Small intestine (tissue), 7 donors: ENCODE measurements around the gene EMSY. TPM values are rescaled to one million over a fixed set of nuclear protein-coding genes. Genes with fewer than 3 reads are reported as not detected.
"Not testable (repeated sequence)": the region's sequence is repeated elsewhere in the genome, so short reads cannot be mapped to it uniquely, and the experiment has no call there.

Source experiments
- DNase-seq, 2 donors: peaks; one replicate each; pipeline versions ENCODE4 v3.0.0 to v3.0.0-alpha.2; 2013
- FAIRE-seq: peaks from 2 replicates; lab custom pipeline; 2012; peaks lifted over from hg19 to GRCh38; lab: Jason Lieb, UNC
- H3K27ac ChIP-seq, 3 donors: one replicate each; pipeline ENCODE4 v1.5.1; 2013; ENCODE audit warnings: low read length in 2 of 3, mild to moderate bottlenecking in 2 of 3, control low read depth in 1 of 3, inconsistent platforms in 1 of 3, low read depth in 1 of 3, moderate library complexity in 1 of 3
- H3K27me3 ChIP-seq, 3 donors: one replicate each; pipeline ENCODE4 v1.6.1; 2013; ENCODE audit warnings: low read length in 3 of 3, inconsistent platforms in 1 of 3; ENCODE audit not compliant: control insufficient read depth in 3 of 3, insufficient read depth in 3 of 3
- H3K36me3 ChIP-seq, 3 donors: one replicate each; pipeline ENCODE4 v1.6.1; 2013; ENCODE audit warnings: low read length in 3 of 3, inconsistent platforms in 1 of 3, low read depth in 1 of 3, mild to moderate bottlenecking in 1 of 3, moderate library complexity in 1 of 3; ENCODE audit not compliant: control insufficient read depth in 3 of 3, insufficient read depth in 2 of 3
- H3K4me1 ChIP-seq, 3 donors: one replicate each; pipeline ENCODE4 v1.6.1; 2013; ENCODE audit warnings: low read length in 2 of 3, inconsistent platforms in 1 of 3, low read depth in 1 of 3, mild to moderate bottlenecking in 1 of 3, moderate library complexity in 1 of 3; ENCODE audit not compliant: control insufficient read depth in 3 of 3, insufficient read depth in 2 of 3
- H3K4me3 ChIP-seq, 3 donors: one replicate each; pipeline ENCODE4 v1.5.1; 2013; ENCODE audit warnings: low read length in 3 of 3, control low read depth in 1 of 3, inconsistent platforms in 1 of 3, low read depth in 1 of 3, mild to moderate bottlenecking in 1 of 3, moderate library complexity in 1 of 3
- H3K9me3 ChIP-seq, 2 donors: one replicate each; pipeline ENCODE4 v1.6.1; 2013; ENCODE audit warnings: low read depth in 1 of 2, low read length in 1 of 2; ENCODE audit not compliant: control insufficient read depth in 2 of 2, insufficient read depth in 1 of 2
- WGBS, 3 donors: extraction: QIAGEN DNeasy Blood & Tissue Kit; methylation state at CpG; one replicate each; pipeline ENCODE4 v1.1.7; 2013; 5-methylcytosine and 5-hydroxymethylcytosine counted together
- polyA plus RNA-seq, 4 donors: library from polyadenylated mRNA; stranded (reverse) in 3 of 4; unstranded in 1 of 4; fragments of 200-250 nt in 3 of 4; fragments of 120-200 nt in 1 of 4; gene quantifications; one replicate each; pipeline versions ENCODE4 v1.2.1 to v1.2.3, GENCODE V29; 2013
- donor health status: healthy with polysubstance abuse.
- donor health status: control.
- donor health status: control.
- donor health status: Bipolar disorder and iron deficiency.
- donor health status: healthy.

Gene EMSY
- polyA plus RNA-seq, 4 donors = 3.8 to 16.4 (median 6.1) TPM

DNA sequence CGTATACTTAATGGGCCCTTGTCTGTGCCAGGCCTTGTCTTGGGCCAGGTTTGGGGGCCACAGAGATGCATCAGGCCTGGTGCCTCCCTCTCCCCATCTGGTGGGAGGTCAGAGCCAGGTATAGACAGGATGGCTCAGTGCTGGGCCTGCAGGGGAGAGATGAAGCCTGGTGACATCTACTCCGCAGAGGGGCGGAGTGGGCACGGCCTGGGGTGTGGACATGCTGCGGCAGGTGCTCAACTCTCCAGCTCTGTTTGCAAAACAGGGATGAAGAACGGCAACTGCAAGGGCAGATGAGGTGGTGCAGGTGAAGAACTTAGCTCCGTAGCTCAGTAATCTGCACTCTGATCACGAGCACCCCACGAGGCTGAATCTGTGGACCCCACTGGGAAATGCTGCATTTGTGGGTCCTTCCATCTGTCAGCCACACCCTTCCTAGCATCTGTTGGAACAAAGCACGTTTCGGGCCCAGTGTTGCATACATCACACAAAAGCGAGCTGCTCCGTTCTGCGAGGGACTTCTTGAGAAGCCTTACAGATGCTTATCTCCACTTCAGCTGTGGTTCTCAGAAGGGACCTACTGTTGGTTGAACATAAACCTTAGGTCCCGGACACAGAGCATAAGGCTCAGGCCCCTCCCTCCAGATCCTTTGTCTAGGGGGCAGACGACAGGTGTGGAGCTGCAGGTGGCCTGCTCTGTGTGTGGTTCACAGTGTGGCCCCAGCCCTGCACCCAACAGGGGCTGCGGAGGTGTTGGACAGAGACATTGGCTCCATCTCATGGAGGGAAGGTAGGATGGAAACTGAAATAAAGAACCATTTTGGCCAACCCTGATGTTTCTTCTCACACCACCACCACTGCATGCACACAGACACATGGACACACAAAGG, 147.5 kb downstream of the EMSY start:
- FAIRE-seq (no peak), DNase-seq (no peak)
- Histone ChIP-seq H3K27me3 (no peaks in the 10 kb centered on the region), H3K4me1 (peaks cover 0 to 4% (median 0%) of the 10 kb centered on the region in 3 donors), H3K9me3 (no peaks in the 10 kb centered on the region), H3K27ac (peak overlapping the region in 1 of 3 donors; percentile 14), H3K4me3 (no peak overlapping the region), H3K36me3 (no peaks in the 10 kb centered on the region)
- WGBS, 3 donors = 29 to 74% (median 50%) methylated on average over 17 of the region's 17 CpGs

GRCh38 chr11:76592961-76593360, 148.1 kb downstream of the EMSY start:
- Histone ChIP-seq H3K4me3 (no peak overlapping the region), H3K9me3 (no peaks in the 10 kb centered on the region), H3K36me3 (no peaks in the 10 kb centered on the region), H3K27me3 (no peaks in the 10 kb centered on the region), H3K4me1 (peaks cover 0 to 4% (median 0%) of the 10 kb centered on the region in 3 donors), H3K27ac (no peak overlapping the region)
- FAIRE-seq (no peak), DNase-seq (peak in 1 of 2 donors; percentile 47)
- WGBS, 3 donors = 19 to 66% (median 46%) methylated on average over 3 of the region's 3 CpGs

DNA sequence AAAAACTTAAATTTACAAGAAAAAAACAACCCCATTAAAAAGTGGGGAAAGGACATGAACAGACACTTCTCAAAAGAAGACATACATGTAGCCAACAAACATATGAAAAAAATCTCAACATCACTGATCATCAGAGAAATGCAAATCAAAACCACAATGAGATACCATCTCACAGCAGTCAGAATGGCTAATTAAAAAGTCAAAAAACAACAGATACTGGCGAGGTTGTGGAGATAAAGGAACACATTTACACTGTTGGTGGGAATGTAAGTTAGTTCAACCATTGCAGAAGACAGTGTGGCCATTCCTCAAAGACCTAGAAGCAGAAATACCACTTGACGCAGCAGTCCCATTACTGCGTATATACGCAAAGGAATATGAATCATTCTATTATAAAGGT, 150.3 kb downstream of the EMSY start:
- H3K9me3 ChIP-seq, DNase-seq, H3K27ac ChIP-seq, FAIRE-seq, H3K36me3 ChIP-seq, H3K4me1 ChIP-seq, H3K4me3 ChIP-seq, H3K27me3 ChIP-seq: not testable (repeated sequence)
- 81 to 88% (median 83%) methylated on average over 4 of the region's 4 CpGs for WGBS, 3 donors

GRCh38 chr11:76596652-76597051, 151.8 kb downstream of the EMSY start:
- no peak for DNase-seq
- no peak overlapping the region for H3K4me3 ChIP-seq
- H3K27ac ChIP-seq = no peak overlapping the region
- no peak for FAIRE-seq
- no peaks in the 10 kb centered on the region for H3K27me3 ChIP-seq
- H3K4me1 ChIP-seq = peaks cover 0 to 7% (median 0%) of the 10 kb centered on the region in 3 donors
- H3K36me3 ChIP-seq = no peaks in the 10 kb centered on the region
- no peaks in the 10 kb centered on the region for H3K9me3 ChIP-seq
- 82 to 88% (median 83%) methylated on average over 11 of the region's 11 CpGs for WGBS, 3 donors

DNA sequence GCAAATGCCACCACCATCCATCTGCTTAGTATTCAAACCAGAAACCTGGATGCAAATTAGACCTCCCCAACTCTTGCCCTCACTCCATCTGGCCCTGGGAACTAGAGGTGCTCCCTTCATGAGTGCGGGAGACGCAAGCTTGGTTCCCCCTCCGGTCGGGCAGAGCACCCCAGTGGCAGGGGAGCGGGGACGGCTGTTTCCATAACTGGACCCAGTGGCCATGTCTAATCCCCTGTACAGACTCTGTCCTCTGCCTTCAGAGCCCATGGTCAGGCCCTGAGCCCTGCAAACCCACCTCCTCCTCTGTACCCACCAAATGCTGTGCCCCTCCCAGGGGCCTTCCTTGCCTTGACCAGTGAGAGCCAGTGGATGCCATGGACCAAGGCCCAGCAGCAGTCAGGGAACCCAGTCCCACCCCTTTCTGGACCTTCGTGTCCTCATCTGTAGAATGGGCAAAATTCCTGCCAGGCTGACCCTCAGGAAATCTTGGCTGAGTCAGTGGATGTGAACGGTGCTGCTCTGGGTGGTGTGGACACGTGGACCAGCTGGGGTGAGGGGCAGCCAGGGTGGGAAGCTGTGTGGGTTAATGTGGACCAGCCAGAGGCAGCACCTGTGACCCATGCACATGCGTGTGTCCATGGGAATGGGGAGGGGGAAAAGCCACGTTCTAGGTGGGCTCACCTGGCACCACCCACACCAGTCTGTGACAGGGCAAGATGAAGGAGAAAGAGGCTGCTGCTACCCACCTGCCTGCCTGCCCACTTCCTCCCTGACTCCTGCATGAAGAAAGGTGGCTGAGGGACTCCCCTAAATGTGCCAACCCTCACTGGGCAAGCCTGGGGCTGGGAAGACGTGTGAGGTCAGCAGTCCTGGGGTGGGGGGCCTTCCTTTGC, 153.0 kb downstream of the EMSY start:
- 74 to 82% (median 80%) methylated on average over 12 of the region's 12 CpGs for WGBS, 3 donors
- H3K27me3 ChIP-seq = no peaks in the 10 kb centered on the region
- DNase-seq (no peak), FAIRE-seq (no peak)
- no peaks in the 10 kb centered on the region for H3K36me3 ChIP-seq
- H3K4me1 ChIP-seq = peaks cover 3 to 8% (median 7%) of the 10 kb centered on the region in 3 donors
- H3K27ac ChIP-seq = no peak overlapping the region
- H3K4me3 ChIP-seq = no peak overlapping the region
- H3K9me3 ChIP-seq = no peaks in the 10 kb centered on the region

DNA sequence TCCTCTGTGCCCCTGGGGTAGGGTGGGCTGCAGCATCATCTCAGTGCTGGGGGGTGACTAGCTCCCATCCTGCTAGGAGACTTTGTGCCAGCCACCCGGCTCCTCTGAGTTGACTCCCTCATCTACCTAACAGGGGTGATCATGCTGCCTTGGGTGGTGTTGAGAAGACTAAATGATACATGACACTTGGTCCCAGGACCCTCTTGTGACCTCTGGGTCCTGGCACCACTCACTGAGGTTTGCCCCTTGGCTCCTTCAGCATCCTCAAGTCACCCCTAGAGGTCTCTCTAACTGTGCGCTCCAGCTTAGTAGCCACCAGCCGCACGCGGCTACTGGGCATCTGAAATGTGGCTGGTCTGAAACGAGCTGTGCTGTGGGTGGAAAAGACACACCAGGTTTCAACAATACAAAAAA, 153.6 kb downstream of the EMSY start:
- WGBS, 3 donors = 44 to 67% (median 52%) methylated on average over 6 of the region's 6 CpGs
- H3K27me3 ChIP-seq = no peaks in the 10 kb centered on the region
- FAIRE-seq = no peak
- no peaks in the 10 kb centered on the region for H3K9me3 ChIP-seq
- no peak for DNase-seq
- no peak overlapping the region for H3K27ac ChIP-seq
- peaks cover 3 to 14% (median 8%) of the 10 kb centered on the region in 3 donors for H3K4me1 ChIP-seq
- no peaks in the 10 kb centered on the region for H3K36me3 ChIP-seq
- no peak overlapping the region for H3K4me3 ChIP-seq

GRCh38 chr11:76599041-76600013, 154.5 kb downstream of the EMSY start:
- Histone ChIP-seq H3K4me3 (no peak overlapping the region), H3K4me1 (peaks cover 3 to 14% (median 8%) of the 10 kb centered on the region in 3 donors), H3K27me3 (peaks cover 0 to 4% (median 0%) of the 10 kb centered on the region in 3 donors), H3K36me3 (no peaks in the 10 kb centered on the region), H3K9me3 (no peaks in the 10 kb centered on the region), H3K27ac (peak overlapping the region in 1 of 3 donors; percentile 18)
- WGBS, 3 donors = 77 to 86% (median 83%) methylated on average over 18 of the region's 18 CpGs
- FAIRE-seq (no peak), DNase-seq (no peak)
